Measurements from ENCODE around the gene TIMP3.

Gene TIMP3

GRCh38 chr22:32764330-32765131 lies 37.0 kb upstream of the TIMP3 start:
- no peaks in the 10 kb centered on the region for H3K36me3 ChIP-seq (ENCODE audit: insufficient read depth, low read length)
- H3K9ac ChIP-seq (ENCODE audit: low read depth, low read length) = no peak overlapping the region
- WGBS = 82% methylated on average over 15 of the region's 16 CpGs
- no peak overlapping the region for H3K4me3 ChIP-seq (ENCODE audit: low read length)
- no peaks in the 10 kb centered on the region for H3K9me3 ChIP-seq (ENCODE audit: insufficient read depth, low read depth, low read length)
- no peaks in the 10 kb centered on the region for H3K27me3 ChIP-seq (ENCODE audit: insufficient read depth, low read length)
- 0 out of 2 replicates have a peak, but pooled peaks cover 3% of the 10 kb centered on the region for H3K4me1 ChIP-seq (ENCODE audit: insufficient read depth, low read length)
- no peak overlapping the region for H3K27ac ChIP-seq (ENCODE audit: low read depth, low read length)

GRCh38 chr22:32765132-32765618 lies 36.3 kb upstream of the TIMP3 start:
- Histone ChIP-seq H3K27ac (ENCODE audit: low read depth, low read length) (no peak overlapping the region), H3K9me3 (ENCODE audit: insufficient read depth, low read depth, low read length) (no peaks in the 10 kb centered on the region), H3K4me3 (ENCODE audit: low read length) (no peak overlapping the region), H3K27me3 (ENCODE audit: insufficient read depth, low read length) (no peaks in the 10 kb centered on the region), H3K9ac (ENCODE audit: low read depth, low read length) (no peak overlapping the region), H3K4me1 (ENCODE audit: insufficient read depth, low read length) (0 out of 2 replicates have a peak, but pooled peaks cover 3% of the 10 kb centered on the region), H3K36me3 (ENCODE audit: insufficient read depth, low read length) (no peaks in the 10 kb centered on the region)
- 88% methylated on average over 12 of the region's 12 CpGs for WGBS

GRCh38 chr22:32771756-32772155 lies 29.7 kb upstream of the TIMP3 start:
- Histone ChIP-seq H3K27ac (ENCODE audit: low read depth, low read length) (no peak overlapping the region), H3K36me3 (ENCODE audit: insufficient read depth, low read length) (no peaks in the 10 kb centered on the region), H3K4me1 (ENCODE audit: insufficient read depth, low read length) (no peaks in the 10 kb centered on the region), H3K4me3 (ENCODE audit: low read length) (no peak overlapping the region), H3K9ac (ENCODE audit: low read depth, low read length) (no peak overlapping the region), H3K27me3 (ENCODE audit: insufficient read depth, low read length) (no peaks in the 10 kb centered on the region), H3K9me3 (ENCODE audit: insufficient read depth, low read depth, low read length) (no peaks in the 10 kb centered on the region)
- WGBS = 65% methylated on average over 4 of the region's 4 CpGs

- H3K9ac ChIP-seq (ENCODE audit: low read depth, low read length) = no peak overlapping the region
- H3K27me3 ChIP-seq (ENCODE audit: insufficient read depth, low read length) = no peaks in the 10 kb centered on the region
- H3K36me3 ChIP-seq (ENCODE audit: insufficient read depth, low read length) = no peaks in the 10 kb centered on the region
- H3K4me1 ChIP-seq (ENCODE audit: insufficient read depth, low read length) = peaks cover 9% of the 10 kb centered on the region
- 84% methylated on average over 6 of the region's 6 CpGs for WGBS
- no peaks in the 10 kb centered on the region for H3K9me3 ChIP-seq (ENCODE audit: insufficient read depth, low read depth, low read length)
- H3K4me3 ChIP-seq (ENCODE audit: low read length) = no peak overlapping the region
- no peak overlapping the region for H3K27ac ChIP-seq (ENCODE audit: low read depth, low read length)
These were observed 25.5 kb upstream of the TIMP3 start for GRCh38 chr22:32775957-32776356.

- H3K4me1 ChIP-seq (ENCODE audit: insufficient read depth, low read length) = peaks cover 9% of the 10 kb centered on the region
- no peak overlapping the region for H3K27ac ChIP-seq (ENCODE audit: low read depth, low read length)
- no peaks in the 10 kb centered on the region for H3K9me3 ChIP-seq (ENCODE audit: insufficient read depth, low read depth, low read length)
- H3K4me3 ChIP-seq (ENCODE audit: low read length) = no peak overlapping the region
- H3K36me3 ChIP-seq (ENCODE audit: insufficient read depth, low read length) = no peaks in the 10 kb centered on the region
- no peaks in the 10 kb centered on the region for H3K27me3 ChIP-seq (ENCODE audit: insufficient read depth, low read length)
- WGBS = 95% methylated on average over 4 of the region's 4 CpGs
- H3K9ac ChIP-seq (ENCODE audit: low read depth, low read length) = no peak overlapping the region
These were observed 25.1 kb upstream of the TIMP3 start for GRCh38 chr22:32776397-32776796.

GRCh38 chr22:32776802-32777201 lies 24.7 kb upstream of the TIMP3 start:
- Histone ChIP-seq H3K4me3 (ENCODE audit: low read length) (no peak overlapping the region), H3K27ac (ENCODE audit: low read depth, low read length) (no peak overlapping the region), H3K27me3 (ENCODE audit: insufficient read depth, low read length) (no peaks in the 10 kb centered on the region), H3K9ac (ENCODE audit: low read depth, low read length) (no peak overlapping the region), H3K4me1 (ENCODE audit: insufficient read depth, low read length) (peaks cover 9% of the 10 kb centered on the region), H3K9me3 (ENCODE audit: insufficient read depth, low read depth, low read length) (no peaks in the 10 kb centered on the region), H3K36me3 (ENCODE audit: insufficient read depth, low read length) (no peaks in the 10 kb centered on the region)
- WGBS = 89% methylated on average over 6 of the region's 7 CpGs

GRCh38 chr22:32777987-32778386 lies 23.5 kb upstream of the TIMP3 start:
- peaks cover 9% of the 10 kb centered on the region for H3K4me1 ChIP-seq (ENCODE audit: insufficient read depth, low read length)
- no peak overlapping the region for H3K9ac ChIP-seq (ENCODE audit: low read depth, low read length)
- 93% methylated on average over 4 of the region's 4 CpGs for WGBS
- no peak overlapping the region for H3K27ac ChIP-seq (ENCODE audit: low read depth, low read length)
- no peak overlapping the region for H3K4me3 ChIP-seq (ENCODE audit: low read length)
- no peaks in the 10 kb centered on the region for H3K36me3 ChIP-seq (ENCODE audit: insufficient read depth, low read length)
- H3K9me3 ChIP-seq (ENCODE audit: insufficient read depth, low read depth, low read length) = no peaks in the 10 kb centered on the region
- H3K27me3 ChIP-seq (ENCODE audit: insufficient read depth, low read length) = no peaks in the 10 kb centered on the region

- 93% methylated on average over 2 of the region's 2 CpGs for WGBS
- H3K27me3 ChIP-seq (ENCODE audit: insufficient read depth, low read length) = no peaks in the 10 kb centered on the region
- no peak overlapping the region for H3K27ac ChIP-seq (ENCODE audit: low read depth, low read length)
- H3K9me3 ChIP-seq (ENCODE audit: insufficient read depth, low read depth, low read length) = no peaks in the 10 kb centered on the region
- no peaks in the 10 kb centered on the region for H3K36me3 ChIP-seq (ENCODE audit: insufficient read depth, low read length)
- peaks cover 9% of the 10 kb centered on the region for H3K4me1 ChIP-seq (ENCODE audit: insufficient read depth, low read length)
- H3K4me3 ChIP-seq (ENCODE audit: low read length) = no peak overlapping the region
- no peak overlapping the region for H3K9ac ChIP-seq (ENCODE audit: low read depth, low read length)
These were observed 20.7 kb upstream of the TIMP3 start for GRCh38 chr22:32780726-32781310.

GRCh38 chr22:32781695-32782094 lies 19.8 kb upstream of the TIMP3 start:
- no peak overlapping the region for H3K27ac ChIP-seq (ENCODE audit: low read depth, low read length)
- peaks cover 9% of the 10 kb centered on the region for H3K4me1 ChIP-seq (ENCODE audit: insufficient read depth, low read length)
- no peaks in the 10 kb centered on the region for H3K36me3 ChIP-seq (ENCODE audit: insufficient read depth, low read length)
- 91% methylated on average over 1 of the region's 1 CpG for WGBS
- no peak overlapping the region for H3K9ac ChIP-seq (ENCODE audit: low read depth, low read length)
- H3K4me3 ChIP-seq (ENCODE audit: low read length) = no peak overlapping the region
- H3K9me3 ChIP-seq (ENCODE audit: insufficient read depth, low read depth, low read length) = no peaks in the 10 kb centered on the region
- no peaks in the 10 kb centered on the region for H3K27me3 ChIP-seq (ENCODE audit: insufficient read depth, low read length)

GRCh38 chr22:32785321-32786026 lies 16.0 kb upstream of the TIMP3 start:
- H3K27me3 ChIP-seq (ENCODE audit: insufficient read depth, low read length) = no peaks in the 10 kb centered on the region
- no peak overlapping the region for H3K4me3 ChIP-seq (ENCODE audit: low read length)
- no peak overlapping the region for H3K27ac ChIP-seq (ENCODE audit: low read depth, low read length)
- no peaks in the 10 kb centered on the region for H3K36me3 ChIP-seq (ENCODE audit: insufficient read depth, low read length)
- no peaks in the 10 kb centered on the region for H3K9me3 ChIP-seq (ENCODE audit: insufficient read depth, low read depth, low read length)
- no peaks in the 10 kb centered on the region; the same call in 1 of the 2 replicates for H3K4me1 ChIP-seq (ENCODE audit: insufficient read depth, low read length)
- 87% methylated on average over 5 of the region's 5 CpGs for WGBS
- no peak overlapping the region for H3K9ac ChIP-seq (ENCODE audit: low read depth, low read length)

GRCh38 chr22:32786027-32786418 lies 15.5 kb upstream of the TIMP3 start:
- H3K9ac ChIP-seq (ENCODE audit: low read depth, low read length) = no peak overlapping the region
- no peaks in the 10 kb centered on the region for H3K9me3 ChIP-seq (ENCODE audit: insufficient read depth, low read depth, low read length)
- no peaks in the 10 kb centered on the region for H3K4me1 ChIP-seq (ENCODE audit: insufficient read depth, low read length)
- 97% methylated on average over 2 of the region's 2 CpGs for WGBS
- H3K27ac ChIP-seq (ENCODE audit: low read depth, low read length) = no peak overlapping the region
- H3K4me3 ChIP-seq (ENCODE audit: low read length) = no peak overlapping the region
- H3K27me3 ChIP-seq (ENCODE audit: insufficient read depth, low read length) = no peaks in the 10 kb centered on the region
- H3K36me3 ChIP-seq (ENCODE audit: insufficient read depth, low read length) = no peaks in the 10 kb centered on the region
